Measurements from ENCODE around the gene ADAP1. TPM values are rescaled to one million over a fixed set of nuclear protein-coding genes. Genes with fewer than 3 reads are reported as not detected.

Gene ADAP1
- total and polyA plus RNA-seq, 2 of the 13 experiments (the other 11 are each of a cell fraction or from before 2014, with no cell fraction given) = 10.5 to 24.6 TPM

DNA sequence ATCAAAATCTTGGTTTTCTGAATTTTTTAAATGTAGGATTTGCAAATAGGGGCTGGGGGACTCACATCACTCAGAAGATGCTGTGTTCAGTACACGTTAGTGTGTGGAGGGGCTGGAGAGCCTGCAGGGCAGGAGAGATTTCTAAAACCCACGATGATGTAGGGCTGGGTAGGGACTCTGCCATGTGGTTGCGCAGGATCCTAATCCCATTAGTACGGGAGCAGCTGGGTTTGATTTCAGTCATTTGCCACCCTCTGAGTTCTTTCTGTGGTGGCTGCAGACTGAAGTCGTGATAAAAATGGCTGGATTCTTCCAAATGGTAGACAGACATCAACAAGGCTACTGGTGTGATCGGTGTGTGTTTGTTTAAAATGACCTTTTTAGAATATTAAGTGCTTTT is 92.3 kb downstream of the ADAP1 start:
- CTCF ChIA-PET (ENCODE audit: low intra/inter-chr PET ratio, low total read pairs) = no interaction called here
- H3K4me1 ChIP-seq (ENCODE audit: insufficient read depth, low read length) = peaks cover 13% of the 10 kb centered on the region
- H3K4me3 ChIP-seq (replicated peaks in 1 of 3; ENCODE audit: insufficient read depth in 1 of 3, low read depth in 2 of 3, low read length in 3 of 3) = no peak overlapping the region
- H3K79me2 ChIP-seq (ENCODE audit: insufficient read depth, low read length) = no peaks in the 10 kb centered on the region
- DNase-seq (ENCODE audit: low spot score) = no peak
- intact Hi-C loops (cut with micrococcal nuclease; ENCODE audit: unreplicated experiment) (no loop called here), in situ Hi-C loops (cut with HindIII; ENCODE audit: extremely low pct_ligation_motif_present, low pct_unique_long_range_greater_than_20kb) (no loop called here)
- TF ChIP-seq SRY (CRISPR knock-in tag; IDR thresholded peaks at IDR 0.05) (no peak), ZBTB21 (CRISPR knock-in tag; IDR thresholded peaks at IDR 0.05) (no peak), ZSCAN20 (CRISPR knock-in tag; IDR thresholded peaks at IDR 0.05; ENCODE audit: borderline replicate concordance) (no peak)
- TF ChIP-seq, protein P1, sequence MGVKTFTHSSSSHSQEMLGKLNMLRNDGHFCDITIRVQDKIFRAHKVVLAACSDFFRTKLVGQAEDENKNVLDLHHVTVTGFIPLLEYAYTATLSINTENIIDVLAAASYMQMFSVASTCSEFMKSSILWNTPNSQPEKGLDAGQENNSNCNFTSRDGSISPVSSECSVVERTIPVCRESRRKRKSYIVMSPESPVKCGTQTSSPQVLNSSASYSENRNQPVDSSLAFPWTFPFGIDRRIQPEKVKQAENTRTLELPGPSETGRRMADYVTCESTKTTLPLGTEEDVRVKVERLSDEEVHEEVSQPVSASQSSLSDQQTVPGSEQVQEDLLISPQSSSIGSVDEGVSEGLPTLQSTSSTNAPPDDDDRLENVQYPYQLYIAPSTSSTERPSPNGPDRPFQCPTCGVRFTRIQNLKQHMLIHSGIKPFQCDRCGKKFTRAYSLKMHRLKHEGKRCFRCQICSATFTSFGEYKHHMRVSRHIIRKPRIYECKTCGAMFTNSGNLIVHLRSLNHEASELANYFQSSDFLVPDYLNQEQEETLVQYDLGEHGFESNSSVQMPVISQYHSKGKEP (CRISPR knock-in tag; IDR thresholded peaks at IDR 0.05) = no peak
- TF ChIP-seq, protein P2, sequence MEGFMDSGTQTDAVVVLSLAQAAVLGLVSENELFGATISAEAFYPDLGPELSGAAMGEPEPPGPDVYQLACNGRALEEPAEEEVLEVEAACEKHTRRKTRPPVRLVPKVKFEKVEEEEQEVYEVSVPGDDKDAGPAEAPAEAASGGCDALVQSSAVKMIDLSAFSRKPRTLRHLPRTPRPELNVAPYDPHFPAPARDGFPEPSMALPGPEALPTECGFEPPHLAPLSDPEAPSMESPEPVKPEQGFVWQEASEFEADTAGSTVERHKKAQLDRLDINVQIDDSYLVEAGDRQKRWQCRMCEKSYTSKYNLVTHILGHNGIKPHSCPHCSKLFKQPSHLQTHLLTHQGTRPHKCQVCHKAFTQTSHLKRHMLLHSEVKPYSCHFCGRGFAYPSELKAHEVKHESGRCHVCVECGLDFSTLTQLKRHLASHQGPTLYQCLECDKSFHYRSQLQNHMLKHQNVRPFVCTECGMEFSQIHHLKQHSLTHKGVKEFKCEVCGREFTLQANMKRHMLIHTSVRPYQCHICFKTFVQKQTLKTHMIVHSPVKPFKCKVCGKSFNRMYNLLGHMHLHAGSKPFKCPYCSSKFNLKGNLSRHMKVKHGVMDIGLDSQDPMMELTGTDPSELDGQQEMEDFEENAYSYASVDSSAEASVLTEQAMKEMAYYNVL (CRISPR knock-in tag; IDR thresholded peaks at IDR 0.05; ENCODE audit: borderline replicate concordance) = no peak
- TF ChIP-seq, protein P3, sequence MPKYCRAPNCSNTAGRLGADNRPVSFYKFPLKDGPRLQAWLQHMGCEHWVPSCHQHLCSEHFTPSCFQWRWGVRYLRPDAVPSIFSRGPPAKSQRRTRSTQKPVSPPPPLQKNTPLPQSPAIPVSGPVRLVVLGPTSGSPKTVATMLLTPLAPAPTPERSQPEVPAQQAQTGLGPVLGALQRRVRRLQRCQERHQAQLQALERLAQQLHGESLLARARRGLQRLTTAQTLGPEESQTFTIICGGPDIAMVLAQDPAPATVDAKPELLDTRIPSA (CRISPR knock-in tag; IDR thresholded peaks at IDR 0.05; ENCODE audit: borderline replicate concordance) = no peak
- TF ChIP-seq, protein P4, sequence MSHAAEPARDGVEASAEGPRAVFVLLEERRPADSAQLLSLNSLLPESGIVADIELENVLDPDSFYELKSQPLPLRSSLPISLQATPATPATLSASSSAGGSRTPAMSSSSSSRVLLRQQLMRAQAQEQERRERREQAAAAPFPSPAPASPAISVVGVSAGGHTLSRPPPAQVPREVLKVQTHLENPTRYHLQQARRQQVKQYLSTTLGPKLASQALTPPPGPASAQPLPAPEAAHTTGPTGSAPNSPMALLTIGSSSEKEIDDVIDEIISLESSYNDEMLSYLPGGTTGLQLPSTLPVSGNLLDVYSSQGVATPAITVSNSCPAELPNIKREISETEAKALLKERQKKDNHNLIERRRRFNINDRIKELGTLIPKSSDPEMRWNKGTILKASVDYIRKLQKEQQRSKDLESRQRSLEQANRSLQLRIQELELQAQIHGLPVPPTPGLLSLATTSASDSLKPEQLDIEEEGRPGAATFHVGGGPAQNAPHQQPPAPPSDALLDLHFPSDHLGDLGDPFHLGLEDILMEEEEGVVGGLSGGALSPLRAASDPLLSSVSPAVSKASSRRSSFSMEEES (CRISPR knock-in tag; IDR thresholded peaks at IDR 0.05) = no peak
- H3K36me3 ChIP-seq (replicated peaks in 1 of 2; ENCODE audit: control insufficient read depth in 1 of 2, insufficient read depth in 2 of 2, low read length in 2 of 2) = peaks cover 23 to 67% of the 10 kb centered on the region in 2 experiments; a peak in 4 of 5 replicates
- no peaks in the 10 kb centered on the region for H3K9me3 ChIP-seq (ENCODE audit: low read length)
- 97% methylated on average over 6 of the region's 6 CpGs for WGBS (ENCODE audit: low lambda C conversion rate)
- H4K20me1 ChIP-seq (ENCODE audit: insufficient read depth, low read length) = no peaks in the 10 kb centered on the region; the same call in 1 of the 2 replicates
- no peaks in the 10 kb centered on the region for H3K27me3 ChIP-seq (ENCODE audit: control insufficient read depth in 1 of 2, insufficient read depth in 2 of 2, low read length in 2 of 2)
- H3K27ac ChIP-seq (ENCODE audit: extremely low read length, insufficient read depth, low read length) = no peak overlapping the region
- no peak overlapping the region for H3K9ac ChIP-seq (ENCODE audit: insufficient read depth, low read depth, low read length)
- ATAC-seq = no peak
- BruUV-seq (replicated peaks) = no TSS peak
- no peak overlapping the region for H3K4me2 ChIP-seq (ENCODE audit: low read depth, low read length)
- no peak for FAIRE-seq
- H2AFZ ChIP-seq (ENCODE audit: low read length) = no peak overlapping the region
- POLR2A ChIA-PET = no interaction called here
